ENCODE results near the gene LMF2. TPM values are rescaled to one million over a fixed set of nuclear protein-coding genes. Genes with fewer than 3 reads are reported as not detected.

The LMF2 gene
- total RNA-seq, 1 experiment from 2014 or later = 42.4 TPM

GRCh38 chr22:50531962-50532674 lies 24.6 kb upstream of the LMF2 start:
- H3K9me2 ChIP-seq (replicated peaks; ENCODE audit: low read length) = no peaks in the 10 kb centered on the region
- intact Hi-C loops (cut with micrococcal nuclease) = loop anchor here (2.0 kb wide), 1 partner anchor 51 kb away; the partner anchor contains the start of gene CHKB
- H3K4me2 ChIP-seq (ENCODE audit: low read length) = peak overlapping the region; percentile 100
- no TSS peak for BruUV-seq (replicated peaks)
- CTCF ChIA-PET = interaction anchor here (0.6 kb wide), 1 partner anchor 88 kb away, joined by 15 read pairs; no protein-coding TSS in a partner anchor
- H3F3A ChIP-seq (ENCODE audit: low read length, unreplicated experiment) = no peaks in the 10 kb centered on the region
- H4K20me1 ChIP-seq (ENCODE audit: low read length) = no peaks in the 10 kb centered on the region
- H3K27me3 ChIP-seq (ENCODE audit: low read length) = no peaks in the 10 kb centered on the region
- H3K9me3 ChIP-seq (ENCODE audit: low read length) = no peaks in the 10 kb centered on the region
- peak overlapping the region; percentile 90 for H3K9ac ChIP-seq (ENCODE audit: low read length)
- H3K36me3 ChIP-seq (ENCODE audit: low read depth, low read length) = no peaks in the 10 kb centered on the region
- H3K27ac ChIP-seq (ENCODE audit: low read length) = peak overlapping the region; percentile 20; the same call in 1 of the 2 replicates
- peak overlapping the region; percentile 78 for H3K4me3 ChIP-seq (ENCODE audit: low read length)
- H3K79me2 ChIP-seq (ENCODE audit: low read length) = no peaks in the 10 kb centered on the region
- H3K4me1 ChIP-seq (ENCODE audit: insufficient read depth, low read length) = peaks cover 10% of the 10 kb centered on the region; the same call in 1 of the 2 replicates
- ATAC-seq (peak; percentile 43), DNase-seq (peak; percentile 43)
- POLR2A ChIA-PET (ENCODE audit: unreplicated experiment) = no interaction called here
- H2AFZ ChIP-seq (ENCODE audit: low read length) = peak overlapping the region; percentile 81; the same call in 1 of the 2 replicates
- no peak for TF ChIP-seq CTCF (conservative IDR thresholded peaks at IDR 0.05; ENCODE audit: low read depth, low read length)
- TF ChIP-seq EZH2 (IDR thresholded peaks at IDR 0.05; ENCODE audit: low read length, unreplicated experiment) = no peak
- TF ChIP-seq EZH2phosphoT487 (IDR thresholded peaks at IDR 0.05; ENCODE audit: borderline replicate concordance, low read length) = no peak

- Histone ChIP-seq H3K9me3 (ENCODE audit: low read length) (no peaks in the 10 kb centered on the region), H3K4me1 (ENCODE audit: insufficient read depth, low read length) (peaks cover 10% of the 10 kb centered on the region; the same call in 1 of the 2 replicates), H3K4me2 (ENCODE audit: low read length) (peak overlapping the region; percentile 100), H3K79me2 (ENCODE audit: low read length) (0 out of 2 replicates have a peak, but pooled peaks cover 3% of the 10 kb centered on the region), H3K27me3 (ENCODE audit: low read length) (no peaks in the 10 kb centered on the region), H3F3A (ENCODE audit: low read length, unreplicated experiment) (no peaks in the 10 kb centered on the region), H2AFZ (ENCODE audit: low read length) (peak overlapping the region; percentile 81), H3K4me3 (ENCODE audit: low read length) (peak overlapping the region; percentile 78), H3K9me2 (replicated peaks; ENCODE audit: low read length) (no peaks in the 10 kb centered on the region), H3K9ac (ENCODE audit: low read length) (peak overlapping the region; percentile 90), H3K36me3 (ENCODE audit: low read depth, low read length) (no peaks in the 10 kb centered on the region), H3K27ac (ENCODE audit: low read length) (peak overlapping the region; percentile 75), H4K20me1 (ENCODE audit: low read length) (no peaks in the 10 kb centered on the region)
- DNase-seq = peak; percentile 40
- ChIA-PET CTCF (no interaction called here), POLR2A (ENCODE audit: unreplicated experiment) (no interaction called here)
- no TSS peak for BruUV-seq (replicated peaks)
- peak; percentile 31 for ATAC-seq
- intact Hi-C loops (cut with micrococcal nuclease) = no loop called here
- TF ChIP-seq EZH2 (IDR thresholded peaks at IDR 0.05; ENCODE audit: low read length, unreplicated experiment) (no peak), CTCF (conservative IDR thresholded peaks at IDR 0.05; ENCODE audit: low read depth, low read length) (no peak)
Measured at GRCh38 chr22:50531546-50531961, 24.1 kb upstream of the LMF2 start.
